ENCODE results near the gene DOCK4.

DOCK4 gene

DNA sequence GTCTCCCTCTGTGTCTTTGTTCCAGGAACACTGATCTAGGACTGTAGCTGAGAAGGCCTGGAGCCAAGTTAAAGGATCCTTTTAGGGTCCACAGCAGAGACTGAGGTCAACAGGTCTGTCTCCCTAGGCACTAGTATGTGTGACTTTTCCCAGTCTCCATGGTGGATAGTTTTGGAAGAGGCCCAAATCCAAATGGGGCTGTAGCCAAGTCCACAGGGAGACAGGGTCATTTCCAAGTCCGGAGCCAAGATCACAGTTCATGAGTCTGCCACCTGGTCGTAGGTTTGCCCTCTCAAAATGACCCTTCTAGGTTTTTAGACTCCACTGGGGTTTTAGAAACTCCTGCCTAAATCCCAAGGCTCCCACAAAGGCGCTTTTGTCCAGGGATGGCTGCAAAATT lies 17.1 kb upstream of the DOCK4 start:
- TF ChIP-seq, protein P1, sequence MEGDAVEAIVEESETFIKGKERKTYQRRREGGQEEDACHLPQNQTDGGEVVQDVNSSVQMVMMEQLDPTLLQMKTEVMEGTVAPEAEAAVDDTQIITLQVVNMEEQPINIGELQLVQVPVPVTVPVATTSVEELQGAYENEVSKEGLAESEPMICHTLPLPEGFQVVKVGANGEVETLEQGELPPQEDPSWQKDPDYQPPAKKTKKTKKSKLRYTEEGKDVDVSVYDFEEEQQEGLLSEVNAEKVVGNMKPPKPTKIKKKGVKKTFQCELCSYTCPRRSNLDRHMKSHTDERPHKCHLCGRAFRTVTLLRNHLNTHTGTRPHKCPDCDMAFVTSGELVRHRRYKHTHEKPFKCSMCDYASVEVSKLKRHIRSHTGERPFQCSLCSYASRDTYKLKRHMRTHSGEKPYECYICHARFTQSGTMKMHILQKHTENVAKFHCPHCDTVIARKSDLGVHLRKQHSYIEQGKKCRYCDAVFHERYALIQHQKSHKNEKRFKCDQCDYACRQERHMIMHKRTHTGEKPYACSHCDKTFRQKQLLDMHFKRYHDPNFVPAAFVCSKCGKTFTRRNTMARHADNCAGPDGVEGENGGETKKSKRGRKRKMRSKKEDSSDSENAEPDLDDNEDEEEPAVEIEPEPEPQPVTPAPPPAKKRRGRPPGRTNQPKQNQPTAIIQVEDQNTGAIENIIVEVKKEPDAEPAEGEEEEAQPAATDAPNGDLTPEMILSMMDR (IDR thresholded peaks at IDR 0.05; ENCODE audit: control extremely low read depth, extremely low read depth, low read depth, missing control alignments), result no peak
- DNase-seq (ENCODE audit: extremely low spot score), result no peak
- CTCF ChIA-PET, result no interaction called here
- POLR2A ChIA-PET, result no interaction called here

DNA sequence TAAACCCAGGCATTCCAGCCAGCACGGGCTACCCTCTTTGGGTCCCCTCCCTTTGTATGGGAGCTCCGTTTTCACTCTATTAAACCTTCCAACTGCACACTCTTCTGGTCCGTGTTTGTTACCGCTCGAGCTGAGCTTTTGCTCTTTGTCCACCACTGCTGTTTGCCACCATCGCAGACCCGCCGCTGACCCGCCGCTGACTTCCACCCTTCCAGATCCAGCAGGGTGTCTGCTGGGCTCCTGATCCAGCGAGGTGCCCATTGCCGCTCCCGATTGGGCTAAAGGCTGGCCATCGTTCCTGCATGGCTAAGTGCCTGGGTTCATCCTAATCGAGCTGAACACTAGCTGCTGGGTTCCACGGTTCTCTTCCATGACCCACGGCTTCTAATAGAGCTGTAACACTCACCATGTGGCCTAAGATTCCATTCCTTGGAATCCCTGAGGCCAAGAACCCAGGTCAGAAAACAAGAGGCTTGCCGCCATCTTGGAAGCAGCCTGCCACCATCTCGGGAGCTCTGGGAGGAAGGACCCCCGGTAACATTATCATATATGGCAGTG lies 14.8 kb upstream of the DOCK4 start:
- TF ChIP-seq, protein P1 (IDR thresholded peaks at IDR 0.05; ENCODE audit: control extremely low read depth, extremely low read depth, low read depth, missing control alignments), result no peak
- CTCF ChIA-PET, result interaction anchor here (1.1 to 1.8 kb wide), 2 partner anchors 20 to 69 kb away, joined by 3 to 4 read pairs; no protein-coding TSS in a partner anchor
- POLR2A ChIA-PET, result no interaction called here
- DNase-seq (ENCODE audit: extremely low spot score), result no peak

DNA sequence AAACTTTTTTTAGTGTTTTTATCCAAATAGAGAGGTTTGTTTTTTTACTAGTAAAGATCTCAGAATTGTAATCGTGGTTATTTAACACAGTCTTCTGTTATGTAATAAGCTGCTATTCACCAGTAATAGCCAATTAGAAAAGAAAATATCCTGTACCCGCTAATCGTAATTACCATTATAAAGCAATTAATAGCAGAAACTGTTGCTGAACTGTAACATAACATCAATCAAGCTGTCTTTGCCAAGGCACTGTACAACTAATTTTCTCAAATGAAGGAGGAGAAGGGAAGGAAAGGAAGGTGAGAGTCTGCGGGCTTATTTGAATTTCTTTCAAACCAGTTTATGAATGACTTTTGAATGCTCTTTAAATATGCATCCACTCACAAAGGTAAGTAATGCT lies 9.6 kb upstream of the DOCK4 start:
- CTCF ChIA-PET, result interaction anchor here (0.9 to 1.9 kb wide), 2 partner anchors 10 to 14 kb away, joined by 3 to 6 read pairs; no protein-coding TSS in a partner anchor
- TF ChIP-seq, protein P1 (IDR thresholded peaks at IDR 0.05; ENCODE audit: control extremely low read depth, extremely low read depth, low read depth, missing control alignments), result no peak
- no peak for DNase-seq (ENCODE audit: extremely low spot score)
- POLR2A ChIA-PET, result no interaction called here

DNA sequence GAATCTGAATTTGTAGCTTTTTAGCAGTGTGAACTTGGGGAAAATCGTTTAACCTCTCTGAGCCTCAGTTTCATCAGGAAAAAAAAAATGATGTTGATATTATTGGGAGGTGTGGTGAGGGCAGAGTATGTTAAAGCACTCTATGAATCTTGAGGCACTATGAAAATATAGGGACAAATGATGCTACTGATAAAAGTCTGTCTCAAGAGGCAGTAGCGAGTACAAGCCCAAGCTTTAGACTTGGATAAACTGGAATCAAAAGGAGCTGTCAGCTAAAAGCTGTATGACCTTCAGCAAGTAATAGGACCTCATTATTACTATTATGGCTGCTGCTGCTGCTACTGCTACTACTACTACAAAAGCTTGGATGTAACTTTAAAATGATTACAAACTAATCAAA lies 8.7 kb upstream of the DOCK4 start:
- TF ChIP-seq, protein P1 (IDR thresholded peaks at IDR 0.05; ENCODE audit: control extremely low read depth, extremely low read depth, low read depth, missing control alignments), result no peak
- DNase-seq (ENCODE audit: extremely low spot score), result no peak
- CTCF ChIA-PET, result interaction anchor here (1.3 to 1.9 kb wide), 3 partner anchors 10 to 14 kb away, joined by 4 to 8 read pairs (median 4); no protein-coding TSS in a partner anchor
- POLR2A ChIA-PET, result no interaction called here

DNA sequence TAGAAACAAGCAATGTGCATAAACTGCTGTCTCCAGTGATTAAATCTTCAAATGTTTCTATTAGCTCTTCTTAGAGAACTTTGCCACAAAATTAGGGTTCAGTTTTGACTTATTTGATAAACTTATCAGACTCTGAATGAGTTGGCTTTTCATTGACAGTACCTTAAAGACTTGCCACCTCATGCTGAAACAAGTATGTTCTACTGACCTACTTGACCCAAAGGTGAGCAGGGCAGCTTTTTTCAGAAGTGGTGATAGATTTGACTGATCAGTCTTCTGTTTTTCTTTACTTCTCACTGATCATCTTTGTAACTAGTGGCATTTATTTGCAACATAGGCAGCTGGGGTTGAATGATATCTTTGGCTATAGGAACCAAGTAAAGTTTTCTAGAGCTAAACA lies 8.1 kb upstream of the DOCK4 start:
- TF ChIP-seq, protein P1 (IDR thresholded peaks at IDR 0.05; ENCODE audit: control extremely low read depth, extremely low read depth, low read depth, missing control alignments), result no peak
- ChIA-PET POLR2A (no interaction called here), CTCF (interaction anchor here (1.3 to 1.9 kb wide), 3 partner anchors 9 to 15 kb away, joined by 4 to 8 read pairs (median 4); no protein-coding TSS in a partner anchor)
- DNase-seq (ENCODE audit: extremely low spot score), result no peak

DNA sequence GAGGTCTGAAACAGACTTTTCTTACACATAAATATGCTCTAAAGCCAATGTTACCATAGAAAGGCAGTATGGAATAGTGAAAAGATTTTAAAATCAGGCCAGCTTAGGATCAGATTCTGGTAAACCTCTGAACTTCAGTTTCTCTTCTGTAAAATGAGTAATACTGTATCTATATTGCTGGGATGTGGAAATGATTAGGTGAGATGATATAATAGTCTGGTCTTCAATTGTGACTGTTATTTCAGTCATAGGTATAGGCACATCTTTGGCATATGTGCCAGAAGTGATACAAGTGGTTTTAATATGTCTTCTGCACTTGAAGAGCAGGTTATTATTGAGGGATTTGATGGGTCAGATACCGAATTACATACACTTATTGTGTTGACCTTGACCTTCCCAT lies 7.5 kb upstream of the DOCK4 start:
- ChIA-PET CTCF (interaction anchor here (1.3 to 1.9 kb wide), 3 partner anchors 9 to 15 kb away, joined by 4 to 8 read pairs (median 4); no protein-coding TSS in a partner anchor), POLR2A (no interaction called here)
- TF ChIP-seq, protein P1 (IDR thresholded peaks at IDR 0.05; ENCODE audit: control extremely low read depth, extremely low read depth, low read depth, missing control alignments), result no peak
- no peak for DNase-seq (ENCODE audit: extremely low spot score)

Measured in GM10248 (cell line).